GM19035 (cell line): ENCODE data around the gene PLCB2.

Source experiments
- ATAC-seq: cut with Tn5 transposase; IDR thresholded peaks from one replicate; pipeline ENCODE4 v1.9.1; 2021; ENCODE audit not compliant: unreplicated experiment

Gene PLCB2

GRCh38 chr15:40306371-40306770, 1.4 kb downstream of the PLCB2 start:
- no peak for ATAC-seq

- no peak for ATAC-seq
Measured at GRCh38 chr15:40305281-40305680, 2.5 kb downstream of the PLCB2 start.

GRCh38 chr15:40303576-40303975, 4.2 kb downstream of the PLCB2 start:
- no peak for ATAC-seq

- no peak for ATAC-seq
Measured at GRCh38 chr15:40302981-40303380, 4.8 kb downstream of the PLCB2 start.

- no peak for ATAC-seq
Measured at GRCh38 chr15:40302288-40302886, 5.3 kb downstream of the PLCB2 start.

GRCh38 chr15:40301467-40302179, 6.1 kb downstream of the PLCB2 start:
- ATAC-seq = no peak

- no peak for ATAC-seq
Measured at GRCh38 chr15:40300771-40301170, 7.0 kb downstream of the PLCB2 start.

GRCh38 chr15:40300367-40300766, 7.4 kb downstream of the PLCB2 start:
- ATAC-seq = no peak

- ATAC-seq = no peak
Measured at GRCh38 chr15:40298216-40298935, 9.4 kb downstream of the PLCB2 start.

GRCh38 chr15:40297356-40297755, 10.4 kb downstream of the PLCB2 start:
- ATAC-seq = no peak

GRCh38 chr15:40296561-40297230, 11.0 kb downstream of the PLCB2 start:
- ATAC-seq = no peak

- ATAC-seq = no peak
Measured at GRCh38 chr15:40295877-40296560, 11.7 kb downstream of the PLCB2 start.

- ATAC-seq = no peak
Measured at GRCh38 chr15:40295297-40295696, 12.4 kb downstream of the PLCB2 start.

- ATAC-seq = no peak
Measured at GRCh38 chr15:40293905-40294895, 13.5 kb downstream of the PLCB2 start.

GRCh38 chr15:40293006-40293405, 14.7 kb downstream of the PLCB2 start:
- ATAC-seq = no peak

GRCh38 chr15:40292246-40292645, 15.5 kb downstream of the PLCB2 start:
- ATAC-seq = no peak

GRCh38 chr15:40290918-40291574, 16.7 kb downstream of the PLCB2 start:
- no peak for ATAC-seq

- ATAC-seq = no peak
Measured at GRCh38 chr15:40290545-40290917, 17.2 kb downstream of the PLCB2 start.

GRCh38 chr15:40289140-40289775, 18.5 kb downstream of the PLCB2 start:
- no peak for ATAC-seq
